ENCODE data around the gene ALPP. TPM values are rescaled to one million over a fixed set of nuclear protein-coding genes. Genes with fewer than 3 reads are reported as not detected.

Gene ALPP
- total and polyA plus RNA-seq, 2 donors: 0.09 to 0.32 TPM

- Histone ChIP-seq H3K4me1 (ENCODE audit: control insufficient read depth in 2 of 2, insufficient read depth in 2 of 2, low read length in 2 of 2) (peaks cover 0 to 3% of the 10 kb centered on the region in 2 donors), H3K9me3 (ENCODE audit: control insufficient read depth in 2 of 2, insufficient read depth in 1 of 2, low read length in 1 of 2) (peaks cover 0 to 4% of the 10 kb centered on the region in 2 donors), H3K4me3 (ENCODE audit: low read length in 2 of 2) (no peak overlapping the region), H3K36me3 (ENCODE audit: control insufficient read depth in 2 of 2, insufficient read depth in 2 of 2, low read length in 1 of 2) (no peaks in the 10 kb centered on the region), H3K27ac (ENCODE audit: low read depth in 1 of 2, low read length in 1 of 2) (no peak overlapping the region), H3K27me3 (ENCODE audit: control insufficient read depth in 2 of 2, insufficient read depth in 1 of 2, low read length in 1 of 2) (peaks cover 45 to 73% of the 10 kb centered on the region in 2 donors)
- no peak for DNase-seq (ENCODE audit: low read depth in 6 of 9, low spot score in 9 of 9)
- 33% methylated on average over 6 of the region's 6 CpGs for WGBS
Measured at GRCh38 chr2:232348936-232349335, 29.6 kb upstream of the ALPP start.

GRCh38 chr2:232349546-232349945 is 29.0 kb upstream of the ALPP start:
- Histone ChIP-seq H3K4me3 (ENCODE audit: low read length in 2 of 2) (no peak overlapping the region), H3K36me3 (ENCODE audit: control insufficient read depth in 2 of 2, insufficient read depth in 2 of 2, low read length in 1 of 2) (no peaks in the 10 kb centered on the region), H3K27ac (ENCODE audit: low read depth in 1 of 2, low read length in 1 of 2) (no peak overlapping the region), H3K4me1 (ENCODE audit: control insufficient read depth in 2 of 2, insufficient read depth in 2 of 2, low read length in 2 of 2) (peaks cover 0 to 3% of the 10 kb centered on the region in 2 donors), H3K27me3 (ENCODE audit: control insufficient read depth in 2 of 2, insufficient read depth in 1 of 2, low read length in 1 of 2) (peaks cover 45 to 76% of the 10 kb centered on the region in 2 donors), H3K9me3 (ENCODE audit: control insufficient read depth in 2 of 2, insufficient read depth in 1 of 2, low read length in 1 of 2) (peaks cover 0 to 4% of the 10 kb centered on the region in 2 donors)
- WGBS: 93% methylated on average over 7 of the region's 7 CpGs
- no peak for DNase-seq (ENCODE audit: low read depth in 6 of 9, low spot score in 9 of 9)

- Histone ChIP-seq H3K27ac (ENCODE audit: low read depth in 1 of 2, low read length in 1 of 2) (no peak overlapping the region), H3K4me3 (ENCODE audit: low read length in 2 of 2) (no peak overlapping the region), H3K4me1 (ENCODE audit: control insufficient read depth in 2 of 2, insufficient read depth in 2 of 2, low read length in 2 of 2) (peaks cover 0 to 3% of the 10 kb centered on the region in 2 donors), H3K27me3 (ENCODE audit: control insufficient read depth in 2 of 2, insufficient read depth in 1 of 2, low read length in 1 of 2) (peaks cover 45 to 75% of the 10 kb centered on the region in 2 donors), H3K9me3 (ENCODE audit: control insufficient read depth in 2 of 2, insufficient read depth in 1 of 2, low read length in 1 of 2) (peaks cover 0 to 4% of the 10 kb centered on the region in 2 donors), H3K36me3 (ENCODE audit: control insufficient read depth in 2 of 2, insufficient read depth in 2 of 2, low read length in 1 of 2) (no peaks in the 10 kb centered on the region)
- 84% methylated on average over 14 of the region's 14 CpGs for WGBS
- DNase-seq (ENCODE audit: low read depth in 6 of 9, low spot score in 9 of 9): no peak
Measured at GRCh38 chr2:232349946-232350635, 28.5 kb upstream of the ALPP start.

GRCh38 chr2:232350804-232351685 is 27.5 kb upstream of the ALPP start:
- no peak overlapping the region for H3K27ac ChIP-seq (ENCODE audit: low read depth in 1 of 2, low read length in 1 of 2)
- DNase-seq (ENCODE audit: low read depth in 6 of 9, low spot score in 9 of 9): no peak
- H3K4me3 ChIP-seq (ENCODE audit: low read length in 2 of 2): no peak overlapping the region
- peaks cover 45 to 72% of the 10 kb centered on the region in 2 donors for H3K27me3 ChIP-seq (ENCODE audit: control insufficient read depth in 2 of 2, insufficient read depth in 1 of 2, low read length in 1 of 2)
- 10% methylated on average over 76 of the region's 76 CpGs for WGBS
- H3K4me1 ChIP-seq (ENCODE audit: control insufficient read depth in 2 of 2, insufficient read depth in 2 of 2, low read length in 2 of 2): peaks cover 0 to 3% of the 10 kb centered on the region in 2 donors
- peaks cover 0 to 4% of the 10 kb centered on the region in 2 donors for H3K9me3 ChIP-seq (ENCODE audit: control insufficient read depth in 2 of 2, insufficient read depth in 1 of 2, low read length in 1 of 2)
- no peaks in the 10 kb centered on the region for H3K36me3 ChIP-seq (ENCODE audit: control insufficient read depth in 2 of 2, insufficient read depth in 2 of 2, low read length in 1 of 2)

- DNase-seq (ENCODE audit: low read depth in 6 of 9, low spot score in 9 of 9): no peak
- 24% methylated on average over 73 of the region's 73 CpGs for WGBS
- Histone ChIP-seq H3K27ac (ENCODE audit: low read depth in 1 of 2, low read length in 1 of 2) (no peak overlapping the region), H3K4me1 (ENCODE audit: control insufficient read depth in 2 of 2, insufficient read depth in 2 of 2, low read length in 2 of 2) (peaks cover 0 to 3% of the 10 kb centered on the region in 2 donors), H3K36me3 (ENCODE audit: control insufficient read depth in 2 of 2, insufficient read depth in 2 of 2, low read length in 1 of 2) (no peaks in the 10 kb centered on the region), H3K4me3 (ENCODE audit: low read length in 2 of 2) (no peak overlapping the region), H3K27me3 (ENCODE audit: control insufficient read depth in 2 of 2, insufficient read depth in 1 of 2, low read length in 1 of 2) (peaks cover 45 to 68% of the 10 kb centered on the region in 2 donors), H3K9me3 (ENCODE audit: control insufficient read depth in 2 of 2, insufficient read depth in 1 of 2, low read length in 1 of 2) (peaks cover 0 to 4% of the 10 kb centered on the region in 2 donors)
Measured at GRCh38 chr2:232351686-232352510, 26.7 kb upstream of the ALPP start.

- H3K9me3 ChIP-seq (ENCODE audit: control insufficient read depth in 2 of 2, insufficient read depth in 1 of 2, low read length in 1 of 2): peaks cover 0 to 4% of the 10 kb centered on the region in 2 donors
- peaks cover 0 to 3% of the 10 kb centered on the region in 2 donors for H3K4me1 ChIP-seq (ENCODE audit: control insufficient read depth in 2 of 2, insufficient read depth in 2 of 2, low read length in 2 of 2)
- H3K36me3 ChIP-seq (ENCODE audit: control insufficient read depth in 2 of 2, insufficient read depth in 2 of 2, low read length in 1 of 2): no peaks in the 10 kb centered on the region
- DNase-seq (ENCODE audit: low read depth in 6 of 9, low spot score in 9 of 9): no peak
- 63% methylated on average over 39 of the region's 39 CpGs for WGBS
- H3K27ac ChIP-seq (ENCODE audit: low read depth in 1 of 2, low read length in 1 of 2): no peak overlapping the region
- peaks cover 43 to 63% of the 10 kb centered on the region in 2 donors for H3K27me3 ChIP-seq (ENCODE audit: control insufficient read depth in 2 of 2, insufficient read depth in 1 of 2, low read length in 1 of 2)
- no peak overlapping the region for H3K4me3 ChIP-seq (ENCODE audit: low read length in 2 of 2)
Measured at GRCh38 chr2:232352511-232353091, 25.9 kb upstream of the ALPP start.

GRCh38 chr2:232353096-232353495 is 25.5 kb upstream of the ALPP start:
- Histone ChIP-seq H3K4me1 (ENCODE audit: control insufficient read depth in 2 of 2, insufficient read depth in 2 of 2, low read length in 2 of 2) (peaks cover 0 to 3% of the 10 kb centered on the region in 2 donors), H3K36me3 (ENCODE audit: control insufficient read depth in 2 of 2, insufficient read depth in 2 of 2, low read length in 1 of 2) (no peaks in the 10 kb centered on the region), H3K4me3 (ENCODE audit: low read length in 2 of 2) (no peak overlapping the region), H3K9me3 (ENCODE audit: control insufficient read depth in 2 of 2, insufficient read depth in 1 of 2, low read length in 1 of 2) (peaks cover 0 to 4% of the 10 kb centered on the region in 2 donors), H3K27me3 (ENCODE audit: control insufficient read depth in 2 of 2, insufficient read depth in 1 of 2, low read length in 1 of 2) (peaks cover 43 to 61% of the 10 kb centered on the region in 2 donors), H3K27ac (ENCODE audit: low read depth in 1 of 2, low read length in 1 of 2) (no peak overlapping the region)
- no peak for DNase-seq (ENCODE audit: low read depth in 6 of 9, low spot score in 9 of 9)
- WGBS: 96% methylated on average over 8 of the region's 8 CpGs

GRCh38 chr2:232353660-232354059 is 24.9 kb upstream of the ALPP start:
- Histone ChIP-seq H3K36me3 (ENCODE audit: control insufficient read depth in 2 of 2, insufficient read depth in 2 of 2, low read length in 1 of 2) (no peaks in the 10 kb centered on the region), H3K27me3 (ENCODE audit: control insufficient read depth in 2 of 2, insufficient read depth in 1 of 2, low read length in 1 of 2) (peaks cover 43 to 56% of the 10 kb centered on the region in 2 donors), H3K9me3 (ENCODE audit: control insufficient read depth in 2 of 2, insufficient read depth in 1 of 2, low read length in 1 of 2) (peaks cover 0 to 4% of the 10 kb centered on the region in 2 donors), H3K4me3 (ENCODE audit: low read length in 2 of 2) (no peak overlapping the region), H3K27ac (ENCODE audit: low read depth in 1 of 2, low read length in 1 of 2) (no peak overlapping the region), H3K4me1 (ENCODE audit: control insufficient read depth in 2 of 2, insufficient read depth in 2 of 2, low read length in 2 of 2) (peaks cover 0 to 3% of the 10 kb centered on the region in 2 donors)
- WGBS: 86% methylated on average over 7 of the region's 7 CpGs
- no peak for DNase-seq (ENCODE audit: low read depth in 6 of 9, low spot score in 9 of 9)
